ENCODE results near the gene CALCA. TPM values are rescaled to one million over a fixed set of nuclear protein-coding genes. Genes with fewer than 3 reads are reported as not detected.

CALCA gene
- total RNA-seq, 2 experiments from 2014 or later = not detected

DNA sequence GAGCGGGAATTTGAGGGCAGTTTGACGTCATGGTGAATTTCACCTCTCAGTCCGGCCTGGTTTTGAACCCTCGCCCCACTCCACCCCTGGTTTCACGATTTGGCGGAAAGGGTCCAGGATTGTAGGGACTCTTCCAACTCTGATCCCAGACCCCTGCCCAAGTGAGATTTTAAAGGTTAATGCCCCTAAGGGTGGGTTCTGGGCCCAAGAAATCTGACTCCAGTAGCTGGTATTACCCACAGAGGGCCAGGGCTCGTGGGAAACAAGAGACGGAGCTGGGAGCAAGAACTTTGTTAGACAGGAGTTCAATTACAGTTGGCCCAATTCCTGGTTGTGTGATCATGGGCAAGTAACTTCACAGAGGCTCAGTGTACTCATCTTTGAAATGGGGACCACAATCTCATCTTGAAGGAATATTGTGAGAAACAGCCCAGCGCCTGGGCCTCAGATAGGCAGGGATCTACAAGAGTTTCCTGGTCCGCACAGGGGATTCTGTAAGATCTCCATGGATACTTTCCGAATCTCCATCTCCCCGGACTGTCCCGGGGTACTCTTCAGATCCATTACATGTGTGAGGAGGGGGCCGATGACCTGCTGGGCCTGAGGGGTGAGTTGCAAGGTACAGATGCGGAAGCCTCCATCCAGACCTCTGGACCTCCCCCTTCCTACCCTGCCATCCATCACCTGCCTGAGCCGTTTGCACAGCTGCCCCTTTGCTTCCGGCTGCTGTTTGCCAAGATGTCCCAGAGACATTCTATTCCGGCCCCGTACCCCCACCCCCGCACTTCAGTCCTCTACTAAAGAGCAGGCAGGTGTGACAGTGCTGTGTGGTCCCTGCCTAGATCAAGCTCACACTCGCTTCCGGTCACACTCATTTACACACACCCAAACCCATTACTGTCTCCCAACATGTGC lies 687 bp upstream of the CALCA start:
- H3K27me3 ChIP-seq (ENCODE audit: control insufficient read depth in 1 of 2, insufficient read depth in 2 of 2, low read length in 2 of 2) = peaks cover 58 to 60% of the 10 kb centered on the region in 2 experiments
- CTCF ChIA-PET = no interaction called here
- peak overlapping the region; percentile 48 for H3K4me3 ChIP-seq (ENCODE audit: low read length)

GRCh38 chr11:14969901-14970323 lies 2.2 kb downstream of the CALCA start:
- H3K27me3 ChIP-seq (ENCODE audit: control insufficient read depth in 1 of 2, insufficient read depth in 2 of 2, low read length in 2 of 2) = peaks cover 50 to 55% of the 10 kb centered on the region in 2 experiments
- ATAC-seq (ENCODE audit: poor library complexity) = no peak

More for the DNA sequence above, 687 bp upstream of the CALCA start:
- POLR2A ChIA-PET = no interaction called here
- peaks cover 27% of the 10 kb centered on the region for H3K4me1 ChIP-seq (ENCODE audit: insufficient read depth, low read length)
- Mint-ChIP-seq H3K4me1 (ENCODE audit: low read depth) (peaks cover 35% of the 10 kb centered on the region), H3K36me3 (ENCODE audit: low read depth) (no peaks in the 10 kb centered on the region), H3K9me3 (no peaks in the 10 kb centered on the region), H3K27ac (no peak overlapping the region), H3K4me3 (peak overlapping the region; percentile 85), H3K27me3 (peaks cover 95% of the 10 kb centered on the region)
- DNase-seq (no peak), ATAC-seq (ENCODE audit: poor library complexity) (no peak)
- no peaks in the 10 kb centered on the region for H3K36me3 ChIP-seq (ENCODE audit: insufficient read depth, low read length)
- intact Hi-C loops (cut with DNase I, micrococcal nuclease) = loop anchor here in 1 of 2 experiments (5.0 kb wide), 1 partner anchor 99 kb away; the partner anchor contains the start of gene CALCB
- TF ChIP-seq, protein P1, sequence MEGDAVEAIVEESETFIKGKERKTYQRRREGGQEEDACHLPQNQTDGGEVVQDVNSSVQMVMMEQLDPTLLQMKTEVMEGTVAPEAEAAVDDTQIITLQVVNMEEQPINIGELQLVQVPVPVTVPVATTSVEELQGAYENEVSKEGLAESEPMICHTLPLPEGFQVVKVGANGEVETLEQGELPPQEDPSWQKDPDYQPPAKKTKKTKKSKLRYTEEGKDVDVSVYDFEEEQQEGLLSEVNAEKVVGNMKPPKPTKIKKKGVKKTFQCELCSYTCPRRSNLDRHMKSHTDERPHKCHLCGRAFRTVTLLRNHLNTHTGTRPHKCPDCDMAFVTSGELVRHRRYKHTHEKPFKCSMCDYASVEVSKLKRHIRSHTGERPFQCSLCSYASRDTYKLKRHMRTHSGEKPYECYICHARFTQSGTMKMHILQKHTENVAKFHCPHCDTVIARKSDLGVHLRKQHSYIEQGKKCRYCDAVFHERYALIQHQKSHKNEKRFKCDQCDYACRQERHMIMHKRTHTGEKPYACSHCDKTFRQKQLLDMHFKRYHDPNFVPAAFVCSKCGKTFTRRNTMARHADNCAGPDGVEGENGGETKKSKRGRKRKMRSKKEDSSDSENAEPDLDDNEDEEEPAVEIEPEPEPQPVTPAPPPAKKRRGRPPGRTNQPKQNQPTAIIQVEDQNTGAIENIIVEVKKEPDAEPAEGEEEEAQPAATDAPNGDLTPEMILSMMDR (IDR thresholded peaks at IDR 0.05) = no peak
- no peak overlapping the region for H3K27ac ChIP-seq (ENCODE audit: low read depth in 1 of 2, low read length in 2 of 2)
- peaks cover 0 to 21% of the 10 kb centered on the region in 2 experiments for H3K9me3 ChIP-seq (ENCODE audit: control insufficient read depth in 1 of 2, insufficient read depth in 1 of 2, low read length in 2 of 2)

DNA sequence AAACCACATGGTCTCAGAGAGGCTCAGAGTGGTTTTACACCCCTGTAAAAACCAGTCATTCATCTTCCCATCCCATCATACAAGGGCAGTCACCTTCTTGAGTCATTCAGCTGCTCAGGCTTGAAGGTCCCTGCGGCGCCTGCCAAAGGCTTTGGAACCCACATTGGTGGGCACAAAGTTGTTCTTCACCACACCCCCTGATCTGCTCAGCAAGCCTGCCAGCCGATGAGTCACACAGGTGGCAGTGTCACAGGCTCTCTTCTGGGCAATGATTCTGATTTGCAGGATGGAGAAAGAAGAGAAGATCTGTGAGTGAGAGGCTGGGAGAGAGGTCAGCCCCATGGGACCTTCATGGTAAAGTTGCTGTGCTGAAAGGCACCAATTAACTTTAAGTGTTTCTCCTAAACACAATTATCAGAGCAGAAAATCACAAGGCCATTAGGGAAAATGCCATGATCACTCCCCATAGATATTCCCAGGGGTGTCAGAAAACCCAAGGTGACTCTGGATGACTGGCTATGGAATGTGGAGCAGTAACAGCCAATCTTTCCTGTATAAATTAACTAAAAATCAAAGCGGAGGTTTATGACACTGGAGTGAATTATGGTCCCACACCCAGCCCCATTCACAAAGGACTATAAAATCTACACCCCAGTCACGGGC lies 4.4 kb downstream of the CALCA start:
- intact Hi-C loops (cut with DNase I, micrococcal nuclease) = no loop called here
- no peak overlapping the region for H3K27ac ChIP-seq (ENCODE audit: low read depth in 1 of 2, low read length in 2 of 2)
- no peak for DNase-seq
- no peaks in the 10 kb centered on the region for H3K4me1 ChIP-seq (ENCODE audit: insufficient read depth, low read length)
- ATAC-seq (ENCODE audit: poor library complexity) = no peak
- Mint-ChIP-seq H3K9me3 (no peaks in the 10 kb centered on the region), H3K27me3 (peaks cover 66% of the 10 kb centered on the region), H3K4me3 (no peak overlapping the region), H3K4me1 (ENCODE audit: low read depth) (peaks cover 8% of the 10 kb centered on the region), H3K27ac (no peak overlapping the region), H3K36me3 (ENCODE audit: low read depth) (no peaks in the 10 kb centered on the region)
- ChIA-PET POLR2A (no interaction called here), CTCF (no interaction called here)
- H3K36me3 ChIP-seq (ENCODE audit: insufficient read depth, low read length) = no peaks in the 10 kb centered on the region
- H3K27me3 ChIP-seq (ENCODE audit: control insufficient read depth in 1 of 2, insufficient read depth in 2 of 2, low read length in 2 of 2) = peaks cover 28 to 33% of the 10 kb centered on the region in 2 experiments
- H3K4me3 ChIP-seq (ENCODE audit: low read length) = no peak overlapping the region
- peaks cover 0 to 8% of the 10 kb centered on the region in 2 experiments for H3K9me3 ChIP-seq (ENCODE audit: control insufficient read depth in 1 of 2, insufficient read depth in 1 of 2, low read length in 2 of 2)
- TF ChIP-seq, protein P1 (IDR thresholded peaks at IDR 0.05) = no peak

More at GRCh38 chr11:14969901-14970323, 2.2 kb downstream of the CALCA start:
- Mint-ChIP-seq H3K27me3 (peaks cover 88% of the 10 kb centered on the region), H3K27ac (no peak overlapping the region), H3K36me3 (ENCODE audit: low read depth) (no peaks in the 10 kb centered on the region), H3K4me3 (no peak overlapping the region), H3K4me1 (ENCODE audit: low read depth) (peaks cover 30% of the 10 kb centered on the region), H3K9me3 (no peaks in the 10 kb centered on the region)
- intact Hi-C loops (cut with DNase I, micrococcal nuclease) = loop anchor here in 1 of 2 experiments (5.0 kb wide), 1 partner anchor 102 kb away; the partner anchor contains the start of gene CALCB
- Histone ChIP-seq H3K36me3 (ENCODE audit: insufficient read depth, low read length) (no peaks in the 10 kb centered on the region), H3K4me3 (ENCODE audit: low read length) (no peak overlapping the region), H3K27ac (ENCODE audit: low read depth in 1 of 2, low read length in 2 of 2) (no peak overlapping the region), H3K4me1 (ENCODE audit: insufficient read depth, low read length) (peaks cover 22% of the 10 kb centered on the region), H3K9me3 (ENCODE audit: control insufficient read depth in 1 of 2, insufficient read depth in 1 of 2, low read length in 2 of 2) (peaks cover 0 to 21% of the 10 kb centered on the region in 2 experiments)
- TF ChIP-seq, protein P1 (IDR thresholded peaks at IDR 0.05) = peak; percentile 18
- CTCF ChIA-PET = interaction anchor here (1.7 kb wide), 1 partner anchor 105 kb away, joined by 3 read pairs; no protein-coding TSS in a partner anchor
- POLR2A ChIA-PET = no interaction called here
- DNase-seq = peak in 11 of 14 experiments; percentile 7 to 50 (median 30)

Data from CD4-positive, alpha-beta T cell (primary cell).